GM23338 (cell line): ENCODE results near the gene ZBTB8A.

Experiments used
- CREB1 ChIP-seq: fragments of 250-450 bp; sonication (Bioruptor Pico); IDR thresholded peaks from 2 replicates; pipeline ENCODE4 v1.5.0; 2020; ENCODE audit warnings: low read depth, mild to moderate bottlenecking, moderate library complexity
- EZH2 ChIP-seq: fragments of 200-600 bp; sonication (generic); IDR thresholded peaks from one replicate; pipeline ENCODE4 v1.8.0; 2017; ENCODE audit warnings: antibody characterized with exemption, mild to moderate bottlenecking, low read depth; ENCODE audit not compliant: unreplicated experiment
- EZH2phosphoT487 ChIP-seq: fragments of 200-600 bp; sonication (generic); IDR thresholded peaks from one replicate; pipeline ENCODE4 v1.8.1; 2018; ENCODE audit warnings: antibody characterized with exemption; ENCODE audit not compliant: unreplicated experiment
- JUNB ChIP-seq: IDR thresholded peaks from one replicate; pipeline ENCODE4 v1.6.1; 2016; ENCODE audit warnings: antibody characterized with exemption; ENCODE audit not compliant: unreplicated experiment
- POLR2AphosphoS5 ChIP-seq: IDR thresholded peaks from 2 replicates; pipeline ENCODE4 v1.6.1; 2016; ENCODE audit warnings: antibody characterized with exemption, low read depth
- REST ChIP-seq: IDR thresholded peaks from one replicate; pipeline ENCODE4 v1.6.1; 2018; ENCODE audit warnings: antibody characterized with exemption; ENCODE audit not compliant: unreplicated experiment
- ZNF114 ChIP-seq: fragments of 250-450 bp; sonication (Bioruptor Pico); IDR thresholded peaks from 2 replicates; pipeline ENCODE4 v1.5.0; 2020; ENCODE audit warnings: mild to moderate bottlenecking, moderate library complexity
- ZNF331 ChIP-seq: fragments of 250-450 bp; sonication (Bioruptor Pico); IDR thresholded peaks from 2 replicates; pipeline ENCODE4 v1.5.0; 2020; ENCODE audit warnings: low read depth, mild to moderate bottlenecking, moderate library complexity
- TF ChIP-seq, protein P1 (sequence below), 2 experiments: fragments of 200-600 bp in 1 of 2; sonication (generic) in 1 of 2; conservative IDR thresholded peaks; 2 replicates each; pipeline versions ENCODE4 v1.5.1 to v1.6.1; 2016 to 2017; ENCODE audit warnings: antibody characterized with exemption in 2 of 2, low read depth in 2 of 2, mild to moderate bottlenecking in 2 of 2, moderate library complexity in 1 of 2
- TF ChIP-seq, protein P2 (sequence below): IDR thresholded peaks from 2 replicates; pipeline ENCODE4 v1.6.1; 2016; ENCODE audit warnings: antibody characterized with exemption

- TF ChIP-seq, protein P1, sequence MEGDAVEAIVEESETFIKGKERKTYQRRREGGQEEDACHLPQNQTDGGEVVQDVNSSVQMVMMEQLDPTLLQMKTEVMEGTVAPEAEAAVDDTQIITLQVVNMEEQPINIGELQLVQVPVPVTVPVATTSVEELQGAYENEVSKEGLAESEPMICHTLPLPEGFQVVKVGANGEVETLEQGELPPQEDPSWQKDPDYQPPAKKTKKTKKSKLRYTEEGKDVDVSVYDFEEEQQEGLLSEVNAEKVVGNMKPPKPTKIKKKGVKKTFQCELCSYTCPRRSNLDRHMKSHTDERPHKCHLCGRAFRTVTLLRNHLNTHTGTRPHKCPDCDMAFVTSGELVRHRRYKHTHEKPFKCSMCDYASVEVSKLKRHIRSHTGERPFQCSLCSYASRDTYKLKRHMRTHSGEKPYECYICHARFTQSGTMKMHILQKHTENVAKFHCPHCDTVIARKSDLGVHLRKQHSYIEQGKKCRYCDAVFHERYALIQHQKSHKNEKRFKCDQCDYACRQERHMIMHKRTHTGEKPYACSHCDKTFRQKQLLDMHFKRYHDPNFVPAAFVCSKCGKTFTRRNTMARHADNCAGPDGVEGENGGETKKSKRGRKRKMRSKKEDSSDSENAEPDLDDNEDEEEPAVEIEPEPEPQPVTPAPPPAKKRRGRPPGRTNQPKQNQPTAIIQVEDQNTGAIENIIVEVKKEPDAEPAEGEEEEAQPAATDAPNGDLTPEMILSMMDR (conservative IDR thresholded peaks at IDR 0.05; ENCODE audit: low read depth in 2 of 2) = no peak
- TF ChIP-seq POLR2AphosphoS5 = no peak
- TF ChIP-seq EZH2 = no peak
- TF ChIP-seq REST = no peak
- no peak for TF ChIP-seq EZH2phosphoT487
- TF ChIP-seq, protein P2, sequence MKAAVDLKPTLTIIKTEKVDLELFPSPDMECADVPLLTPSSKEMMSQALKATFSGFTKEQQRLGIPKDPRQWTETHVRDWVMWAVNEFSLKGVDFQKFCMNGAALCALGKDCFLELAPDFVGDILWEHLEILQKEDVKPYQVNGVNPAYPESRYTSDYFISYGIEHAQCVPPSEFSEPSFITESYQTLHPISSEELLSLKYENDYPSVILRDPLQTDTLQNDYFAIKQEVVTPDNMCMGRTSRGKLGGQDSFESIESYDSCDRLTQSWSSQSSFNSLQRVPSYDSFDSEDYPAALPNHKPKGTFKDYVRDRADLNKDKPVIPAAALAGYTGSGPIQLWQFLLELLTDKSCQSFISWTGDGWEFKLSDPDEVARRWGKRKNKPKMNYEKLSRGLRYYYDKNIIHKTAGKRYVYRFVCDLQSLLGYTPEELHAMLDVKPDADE = no peak
- no peak for TF ChIP-seq JUNB
- TF ChIP-seq ZNF114 = no peak
- no peak for TF ChIP-seq CREB1 (CRISPR knock-in tag)
- no peak for TF ChIP-seq ZNF331 (CRISPR knock-in tag)
Observed at GRCh38 chr1:32622205-32622604, 83.0 kb downstream of the ZBTB8A start.
